ENCODE measurements around the gene PRC1. TPM values are rescaled to one million over a fixed set of nuclear protein-coding genes. Genes with fewer than 3 reads are reported as not detected.

Gene PRC1
- total RNA-seq, 1 donor, result 17.7 TPM

DNA sequence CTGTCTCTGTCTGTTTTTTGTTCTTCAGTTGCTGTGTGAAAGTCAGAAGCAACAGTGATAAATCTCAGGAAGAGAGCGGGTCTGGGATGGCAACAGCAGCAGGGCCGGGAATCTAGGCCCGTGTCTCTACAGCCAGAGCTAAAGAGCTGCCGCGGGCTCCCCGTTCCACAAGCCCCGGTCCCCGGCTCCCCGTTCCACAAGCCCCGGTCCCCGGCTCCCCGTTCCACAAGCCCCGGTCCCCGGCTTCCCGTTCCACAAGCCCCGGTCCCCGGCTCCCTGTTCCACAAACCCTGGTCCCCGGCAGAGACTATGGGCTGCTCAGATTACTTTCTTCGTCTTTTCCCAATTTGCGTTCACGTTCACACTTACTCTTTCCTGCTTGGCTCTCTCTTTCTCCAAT lies 20.1 kb downstream of the PRC1 start:
- no peaks in the 10 kb centered on the region for H4K20me1 ChIP-seq (ENCODE audit: insufficient read depth, low read length)
- H3K79me2 ChIP-seq (ENCODE audit: insufficient read depth, low read length), result peaks cover 2% of the 10 kb centered on the region
- no peaks in the 10 kb centered on the region for H3K27me3 ChIP-seq (ENCODE audit: insufficient read depth, low read length)
- DNase-seq (ENCODE audit: insufficient read length, low spot score, missing footprints), result no peak
- no peak overlapping the region for H3K27ac ChIP-seq (ENCODE audit: low read depth, low read length)
- TF ChIP-seq, protein P1, sequence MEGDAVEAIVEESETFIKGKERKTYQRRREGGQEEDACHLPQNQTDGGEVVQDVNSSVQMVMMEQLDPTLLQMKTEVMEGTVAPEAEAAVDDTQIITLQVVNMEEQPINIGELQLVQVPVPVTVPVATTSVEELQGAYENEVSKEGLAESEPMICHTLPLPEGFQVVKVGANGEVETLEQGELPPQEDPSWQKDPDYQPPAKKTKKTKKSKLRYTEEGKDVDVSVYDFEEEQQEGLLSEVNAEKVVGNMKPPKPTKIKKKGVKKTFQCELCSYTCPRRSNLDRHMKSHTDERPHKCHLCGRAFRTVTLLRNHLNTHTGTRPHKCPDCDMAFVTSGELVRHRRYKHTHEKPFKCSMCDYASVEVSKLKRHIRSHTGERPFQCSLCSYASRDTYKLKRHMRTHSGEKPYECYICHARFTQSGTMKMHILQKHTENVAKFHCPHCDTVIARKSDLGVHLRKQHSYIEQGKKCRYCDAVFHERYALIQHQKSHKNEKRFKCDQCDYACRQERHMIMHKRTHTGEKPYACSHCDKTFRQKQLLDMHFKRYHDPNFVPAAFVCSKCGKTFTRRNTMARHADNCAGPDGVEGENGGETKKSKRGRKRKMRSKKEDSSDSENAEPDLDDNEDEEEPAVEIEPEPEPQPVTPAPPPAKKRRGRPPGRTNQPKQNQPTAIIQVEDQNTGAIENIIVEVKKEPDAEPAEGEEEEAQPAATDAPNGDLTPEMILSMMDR (IDR thresholded peaks at IDR 0.05; ENCODE audit: extremely low read depth, low read depth, low read length), result no peak
- H3K4me2 ChIP-seq (ENCODE audit: insufficient read depth, low read length), result no peak overlapping the region
- H3K36me3 ChIP-seq (ENCODE audit: insufficient read depth, low read length), result peaks cover 56% of the 10 kb centered on the region
- H3K9me3 ChIP-seq (ENCODE audit: low read depth, low read length), result no peaks in the 10 kb centered on the region
- no peaks in the 10 kb centered on the region for H3K4me1 ChIP-seq (ENCODE audit: insufficient read depth, low read length)
- H3K4me3 ChIP-seq (ENCODE audit: insufficient read depth, low read length), result no peak overlapping the region
- no peak overlapping the region for H2AFZ ChIP-seq (ENCODE audit: low read length)

DNA sequence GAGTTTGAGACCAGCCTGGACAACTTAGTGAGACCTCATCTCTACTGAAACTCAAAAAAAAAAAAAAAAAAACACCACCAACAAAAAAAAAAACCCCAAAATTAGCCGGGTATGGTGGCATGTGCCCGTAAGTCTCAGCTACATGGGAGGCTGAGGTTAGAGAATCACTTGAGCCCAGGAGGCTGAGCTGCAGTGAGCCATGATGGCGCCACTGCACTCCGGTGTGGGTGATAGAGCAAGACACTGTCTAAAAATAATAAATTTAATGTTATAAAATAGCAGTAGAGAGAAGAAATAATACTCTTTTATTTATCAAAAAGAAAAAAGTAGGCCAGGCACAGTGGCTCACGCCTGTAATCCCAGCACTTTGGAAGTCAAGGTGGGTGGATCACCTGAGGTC lies 22.2 kb downstream of the PRC1 start:
- Histone ChIP-seq H2AFZ (ENCODE audit: low read length) (no peak overlapping the region), H3K36me3 (ENCODE audit: insufficient read depth, low read length) (peaks cover 52% of the 10 kb centered on the region), H3K79me2 (ENCODE audit: insufficient read depth, low read length) (peaks cover 2% of the 10 kb centered on the region), H3K27me3 (ENCODE audit: insufficient read depth, low read length) (no peaks in the 10 kb centered on the region), H3K4me1 (ENCODE audit: insufficient read depth, low read length) (no peaks in the 10 kb centered on the region), H3K9me3 (ENCODE audit: low read depth, low read length) (no peaks in the 10 kb centered on the region), H3K4me2 (ENCODE audit: insufficient read depth, low read length) (no peak overlapping the region), H4K20me1 (ENCODE audit: insufficient read depth, low read length) (no peaks in the 10 kb centered on the region), H3K27ac (ENCODE audit: low read depth, low read length) (no peak overlapping the region), H3K4me3 (ENCODE audit: insufficient read depth, low read length) (no peak overlapping the region)
- TF ChIP-seq, protein P1 (IDR thresholded peaks at IDR 0.05; ENCODE audit: extremely low read depth, low read depth, low read length), result no peak
- DNase-seq (ENCODE audit: insufficient read length, low spot score, missing footprints), result no peak

DNA sequence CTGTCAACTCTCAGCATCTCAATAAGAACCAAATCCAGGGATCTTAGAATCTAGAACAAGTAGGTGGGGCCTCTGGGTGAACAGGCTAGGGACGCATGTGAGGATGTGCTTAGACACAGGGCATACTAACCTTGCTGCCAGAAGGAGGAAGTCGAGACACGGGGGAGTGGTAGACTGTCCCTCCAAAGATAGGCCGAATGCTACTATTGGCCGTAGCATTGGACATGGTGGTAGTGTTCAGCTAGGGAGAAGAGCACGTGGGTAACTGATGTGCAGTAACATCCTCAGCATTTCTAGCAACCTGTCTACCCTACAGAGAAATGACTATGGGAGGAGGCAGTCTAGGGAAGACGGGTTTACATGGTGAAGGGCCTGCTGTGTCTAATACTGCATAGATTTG lies 24.1 kb downstream of the PRC1 start:
- no peak overlapping the region for H3K27ac ChIP-seq (ENCODE audit: low read depth, low read length)
- H3K4me2 ChIP-seq (ENCODE audit: insufficient read depth, low read length), result no peak overlapping the region
- H3K9me3 ChIP-seq (ENCODE audit: low read depth, low read length), result no peaks in the 10 kb centered on the region
- no peaks in the 10 kb centered on the region for H3K4me1 ChIP-seq (ENCODE audit: insufficient read depth, low read length)
- H4K20me1 ChIP-seq (ENCODE audit: insufficient read depth, low read length), result no peaks in the 10 kb centered on the region
- H3K79me2 ChIP-seq (ENCODE audit: insufficient read depth, low read length), result peaks cover 2% of the 10 kb centered on the region
- no peak overlapping the region for H3K4me3 ChIP-seq (ENCODE audit: insufficient read depth, low read length)
- H3K36me3 ChIP-seq (ENCODE audit: insufficient read depth, low read length), result peaks cover 50% of the 10 kb centered on the region
- H2AFZ ChIP-seq (ENCODE audit: low read length), result no peak overlapping the region
- H3K27me3 ChIP-seq (ENCODE audit: insufficient read depth, low read length), result no peaks in the 10 kb centered on the region
- TF ChIP-seq, protein P1 (IDR thresholded peaks at IDR 0.05; ENCODE audit: extremely low read depth, low read depth, low read length), result no peak
- DNase-seq (ENCODE audit: insufficient read length, low spot score, missing footprints), result no peak

DNA sequence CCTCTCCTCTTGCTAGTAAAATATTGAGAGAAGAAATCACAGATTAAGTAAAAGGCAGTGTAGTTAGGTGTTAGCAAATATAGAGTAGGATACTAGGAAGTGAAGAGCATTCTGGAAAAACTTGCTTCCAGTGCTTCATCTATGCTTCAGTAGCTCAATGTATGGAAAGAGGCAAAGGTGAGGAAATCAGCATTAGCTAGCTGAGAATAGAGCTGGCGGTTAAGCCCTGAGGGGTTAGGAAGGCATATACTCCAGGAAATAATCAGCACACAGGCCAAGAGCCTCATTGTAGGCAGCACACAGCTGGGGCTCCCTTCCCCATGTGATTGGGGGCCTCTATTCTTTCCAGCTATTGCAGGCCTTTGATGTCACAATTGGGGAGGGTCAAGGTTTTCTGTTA lies 25.9 kb downstream of the PRC1 start:
- TF ChIP-seq, protein P1 (IDR thresholded peaks at IDR 0.05; ENCODE audit: extremely low read depth, low read depth, low read length), result no peak
- peaks cover 49% of the 10 kb centered on the region for H3K36me3 ChIP-seq (ENCODE audit: insufficient read depth, low read length)
- no peak overlapping the region for H3K4me2 ChIP-seq (ENCODE audit: insufficient read depth, low read length)
- no peak overlapping the region for H2AFZ ChIP-seq (ENCODE audit: low read length)
- H3K27me3 ChIP-seq (ENCODE audit: insufficient read depth, low read length), result no peaks in the 10 kb centered on the region
- no peak for DNase-seq (ENCODE audit: insufficient read length, low spot score, missing footprints)
- H3K79me2 ChIP-seq (ENCODE audit: insufficient read depth, low read length), result peaks cover 8% of the 10 kb centered on the region
- no peaks in the 10 kb centered on the region for H3K4me1 ChIP-seq (ENCODE audit: insufficient read depth, low read length)
- no peaks in the 10 kb centered on the region for H3K9me3 ChIP-seq (ENCODE audit: low read depth, low read length)
- no peak overlapping the region for H3K4me3 ChIP-seq (ENCODE audit: insufficient read depth, low read length)
- no peaks in the 10 kb centered on the region for H4K20me1 ChIP-seq (ENCODE audit: insufficient read depth, low read length)
- no peak overlapping the region for H3K27ac ChIP-seq (ENCODE audit: low read depth, low read length)
